DND-41 (cell line): Measurements from ENCODE around the gene PLA2R1.

ENCODE experiments used
- CTCF ChIP-seq: IDR thresholded peaks from 2 replicates; pipeline ENCODE4 v1.5.1; 2012; ENCODE audit warnings: borderline replicate concordance, low read length, moderate library complexity, mild to moderate bottlenecking; ENCODE audit not compliant: poor library complexity, severe bottlenecking; ENCODE audit errors: extremely low read depth
- EZH2 ChIP-seq: IDR thresholded peaks from 3 replicates; pipeline ENCODE4 v1.6.1; 2012; ENCODE audit warnings: borderline replicate concordance, low read depth, mild to moderate bottlenecking, moderate library complexity, low read length, inconsistent platforms; ENCODE audit not compliant: severe bottlenecking

- TF ChIP-seq CTCF (no peak), EZH2 (no peak)
Measured at GRCh38 chr2:159984034-159984433, 78.4 kb downstream of the PLA2R1 start.
